ELF-1 (cell line): ENCODE measurements around the gene CASK.
"Not testable (repeated sequence)": the region's sequence is repeated elsewhere in the genome, so short reads cannot be mapped to it uniquely, and the experiment has no call there.

Source experiments
- DNase-seq: peaks from one replicate; pipeline ENCODE4 v3.0.0-alpha.2; 2016; ENCODE audit warnings: low read depth, low spot score

CASK gene

GRCh38 chrX:41734530-41734929, 188.8 kb downstream of the CASK start:
- DNase-seq: no peak

GRCh38 chrX:41733939-41734338, 189.4 kb downstream of the CASK start:
- DNase-seq: no peak

GRCh38 chrX:41732260-41732659, 191.1 kb downstream of the CASK start:
- DNase-seq: no peak

DNA sequence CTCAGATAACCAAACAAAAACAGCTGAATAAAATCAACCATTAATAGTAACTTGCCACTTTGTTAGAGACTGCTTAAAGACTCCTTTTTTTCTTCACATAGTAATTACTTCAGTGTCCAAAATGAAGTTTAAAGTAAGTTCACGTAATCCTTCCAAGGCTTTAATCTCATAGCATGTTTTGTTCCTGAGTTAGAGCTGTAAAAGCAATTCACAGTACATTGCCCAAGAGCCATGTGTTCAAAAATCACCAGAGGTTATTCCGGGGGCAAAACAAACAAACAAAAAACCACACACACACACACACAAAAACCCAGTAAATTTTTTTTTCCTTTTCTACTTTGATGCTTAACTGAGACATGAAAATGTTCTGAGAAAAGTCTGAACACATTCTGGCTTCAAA, 193.3 kb downstream of the CASK start:
- DNase-seq: no peak

- DNase-seq: no peak
These were observed 195.2 kb downstream of the CASK start for GRCh38 chrX:41728125-41728524.

GRCh38 chrX:41723826-41724225, 199.5 kb downstream of the CASK start, which contains the start of gene GPR82:
GPR82 (plus strand) TSS chrX:41724181; CDS start chrX:41727027, 2,846 bp downstream.
- DNase-seq: no peak

DNA sequence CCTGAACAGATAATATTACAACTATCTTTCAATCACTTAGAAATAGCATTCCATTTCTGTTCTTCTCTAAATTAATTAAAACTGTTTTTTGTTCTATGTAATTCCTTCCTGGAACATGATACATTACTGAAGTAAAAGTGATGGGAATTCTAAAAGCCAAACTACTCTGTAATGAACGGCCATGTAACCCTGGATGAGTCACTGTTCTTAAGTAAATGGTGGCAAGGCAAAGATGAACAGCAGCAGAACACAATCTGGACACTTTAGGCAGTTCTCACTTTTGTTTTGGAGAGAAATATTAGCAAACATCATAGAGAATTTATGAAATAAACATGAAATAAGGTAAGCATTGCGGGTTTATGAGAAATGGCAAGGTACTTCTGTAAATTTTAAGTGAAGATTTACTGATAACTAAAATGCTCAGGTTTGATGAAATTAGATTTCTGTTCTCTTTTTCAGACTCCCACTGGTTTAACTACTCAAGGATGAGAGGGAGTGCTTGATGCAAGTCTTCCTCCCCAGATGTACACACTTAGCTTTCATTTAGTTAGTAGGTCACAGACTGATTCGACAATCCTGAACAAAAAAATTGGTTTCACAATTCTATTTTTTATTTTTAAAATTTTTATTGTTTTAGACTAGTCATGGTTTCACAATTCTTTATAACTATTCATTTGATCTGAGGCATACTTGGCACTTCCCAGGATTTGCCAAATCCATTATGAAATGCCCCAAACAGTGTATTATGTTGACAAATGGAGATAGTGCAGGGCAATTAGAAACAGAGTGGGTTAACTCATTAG, 200.3 kb downstream of the CASK start:
- DNase-seq: no peak

GRCh38 chrX:41722214-41722613, 201.1 kb downstream of the CASK start:
- no peak for DNase-seq

GRCh38 chrX:41721590-41721989, 201.8 kb downstream of the CASK start:
- no peak for DNase-seq

DNA sequence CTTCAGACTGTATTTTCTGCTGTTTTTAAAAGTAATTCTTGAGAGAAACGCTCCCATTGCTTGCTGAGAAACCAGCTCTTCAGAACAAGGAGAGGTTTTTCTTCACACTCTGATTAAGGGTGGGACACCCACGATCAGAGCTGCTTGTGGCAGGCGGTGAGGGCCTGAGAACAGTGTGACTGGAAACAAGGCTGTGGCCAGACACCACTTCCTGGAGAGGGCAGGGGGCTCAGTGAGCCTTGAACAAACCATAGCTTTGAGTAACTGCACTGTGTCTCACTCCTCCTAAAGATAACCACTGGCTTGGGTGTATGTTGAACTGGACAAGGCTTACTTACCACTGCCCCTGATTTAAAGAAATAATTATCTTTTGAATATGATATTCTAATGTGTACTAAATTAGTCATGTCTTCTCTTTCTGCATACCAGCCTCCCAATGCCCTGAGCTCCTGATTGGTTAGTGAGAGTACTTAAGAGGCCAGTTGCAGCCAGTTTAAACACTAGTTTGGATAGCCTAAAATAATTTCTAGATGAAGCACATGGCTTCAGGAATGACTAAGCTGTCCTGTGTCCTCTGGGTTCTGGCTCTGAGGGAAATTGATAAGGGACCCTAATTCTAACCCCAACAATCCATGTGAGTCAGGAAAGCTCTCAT, 203.1 kb downstream of the CASK start:
- DNase-seq: no peak

DNA sequence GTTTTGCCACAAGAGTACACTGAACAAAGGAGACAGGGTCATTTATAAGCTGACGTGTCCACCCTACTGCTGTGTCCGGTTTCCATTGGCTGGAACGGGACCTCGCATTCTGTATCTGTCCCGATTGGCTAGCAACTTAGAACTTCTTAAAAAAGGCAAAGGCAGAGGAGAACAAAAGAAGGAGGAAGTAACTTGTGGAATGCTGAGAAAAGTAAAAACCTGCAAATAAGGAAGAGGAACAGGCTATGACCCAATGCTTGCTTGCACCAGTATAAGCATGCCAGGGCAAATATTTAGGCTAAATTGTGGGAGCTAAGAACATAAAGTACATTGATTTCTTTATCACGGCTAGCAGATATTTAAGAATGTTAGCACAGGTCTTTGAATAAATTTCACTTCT, 203.7 kb downstream of the CASK start:
- not testable (repeated sequence) for DNase-seq

DNA sequence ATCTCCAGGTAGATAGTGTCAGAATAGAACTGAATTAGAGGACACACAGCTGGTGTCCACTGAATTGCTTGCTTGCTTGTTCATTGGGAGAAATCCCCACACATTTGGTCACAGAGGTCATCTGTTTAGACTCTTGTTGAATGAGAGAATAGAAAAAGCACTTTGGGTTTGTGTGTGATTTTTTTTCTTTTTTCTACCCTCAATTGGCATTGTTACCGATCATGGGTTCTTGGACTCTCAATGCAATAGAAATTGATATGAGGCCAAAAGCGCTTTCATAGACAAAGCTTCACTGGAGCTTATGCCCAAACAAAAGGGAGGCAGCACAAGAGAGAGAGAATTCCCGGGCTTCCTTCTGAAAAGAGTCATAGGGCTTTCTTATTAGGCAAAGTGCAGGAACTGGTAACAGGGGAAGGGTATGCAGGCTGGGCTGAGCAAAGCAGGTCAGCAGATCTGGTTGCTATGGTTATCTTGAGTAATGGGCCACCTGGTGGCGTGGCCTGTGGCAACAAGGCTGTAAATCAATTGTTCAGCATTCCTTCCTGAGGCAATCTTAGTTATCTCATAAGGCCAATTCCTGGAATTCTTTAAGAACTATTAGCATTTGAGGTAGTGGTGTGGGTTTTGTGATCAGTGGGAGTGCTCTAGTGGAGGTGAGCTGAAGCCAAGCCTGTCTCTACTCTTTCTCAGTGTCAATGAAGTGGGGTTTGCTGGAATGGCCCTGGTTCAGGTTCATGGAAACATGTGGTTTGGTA, 204.7 kb downstream of the CASK start:
- peak; percentile 97 for DNase-seq

DNA sequence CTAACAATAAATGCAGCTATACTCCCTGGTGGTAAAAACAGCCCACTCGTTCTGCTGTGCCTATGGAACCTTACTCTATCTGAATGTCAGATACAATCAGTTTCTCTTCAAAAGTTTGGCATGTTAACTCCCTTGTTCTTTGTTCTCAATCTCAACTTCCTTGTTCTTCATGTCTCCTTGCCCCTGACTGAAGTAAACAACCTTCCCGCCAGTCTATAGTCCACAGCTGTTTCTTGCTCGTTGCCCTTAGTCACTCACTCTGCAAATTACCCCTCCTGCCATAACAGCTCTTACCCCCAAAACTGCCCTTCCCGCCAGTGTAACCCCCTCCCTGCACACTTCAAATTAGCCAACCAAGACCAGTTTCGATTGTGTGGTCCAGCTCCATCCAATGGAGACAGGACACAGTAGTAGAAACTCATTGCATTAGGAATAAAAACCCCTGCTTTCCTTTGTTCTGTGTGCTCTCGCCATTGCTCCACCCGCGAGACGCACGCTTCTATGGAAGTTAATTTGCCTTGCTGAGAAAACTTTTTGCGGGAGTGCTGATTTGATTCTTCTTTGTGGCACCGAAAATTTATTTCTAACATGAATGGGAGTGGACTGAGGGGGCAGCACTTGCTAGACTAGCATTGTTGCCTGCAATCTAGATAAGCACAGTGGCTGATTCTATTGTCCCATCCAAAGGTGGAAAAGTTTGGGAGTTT, 206.4 kb downstream of the CASK start:
- DNase-seq: no peak

DNA sequence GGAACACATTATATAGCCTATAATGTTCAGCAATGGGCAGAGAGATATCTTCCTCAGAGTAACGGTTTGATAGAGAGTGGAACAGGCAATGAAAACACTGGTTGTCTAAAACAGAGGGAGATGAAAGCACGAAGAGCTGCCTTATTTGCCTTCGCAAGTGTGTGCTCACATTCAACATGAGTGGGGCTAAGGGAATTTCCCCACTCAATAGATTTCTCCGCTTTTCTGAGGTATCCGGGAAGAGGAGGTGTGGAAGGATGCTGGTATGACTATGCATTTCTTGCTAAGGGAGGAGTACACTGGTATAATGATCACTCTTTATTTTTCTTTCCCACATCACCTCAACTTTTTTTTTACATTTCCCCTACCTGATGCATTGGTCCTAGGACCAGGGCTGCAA, 207.1 kb downstream of the CASK start:
- no peak for DNase-seq

- no peak for DNase-seq
These were observed 212.2 kb downstream of the CASK start for GRCh38 chrX:41711021-41711667.

GRCh38 chrX:41708486-41708885, 214.9 kb downstream of the CASK start:
- DNase-seq: no peak

GRCh38 chrX:41707218-41707617, 216.1 kb downstream of the CASK start:
- DNase-seq: no peak

DNA sequence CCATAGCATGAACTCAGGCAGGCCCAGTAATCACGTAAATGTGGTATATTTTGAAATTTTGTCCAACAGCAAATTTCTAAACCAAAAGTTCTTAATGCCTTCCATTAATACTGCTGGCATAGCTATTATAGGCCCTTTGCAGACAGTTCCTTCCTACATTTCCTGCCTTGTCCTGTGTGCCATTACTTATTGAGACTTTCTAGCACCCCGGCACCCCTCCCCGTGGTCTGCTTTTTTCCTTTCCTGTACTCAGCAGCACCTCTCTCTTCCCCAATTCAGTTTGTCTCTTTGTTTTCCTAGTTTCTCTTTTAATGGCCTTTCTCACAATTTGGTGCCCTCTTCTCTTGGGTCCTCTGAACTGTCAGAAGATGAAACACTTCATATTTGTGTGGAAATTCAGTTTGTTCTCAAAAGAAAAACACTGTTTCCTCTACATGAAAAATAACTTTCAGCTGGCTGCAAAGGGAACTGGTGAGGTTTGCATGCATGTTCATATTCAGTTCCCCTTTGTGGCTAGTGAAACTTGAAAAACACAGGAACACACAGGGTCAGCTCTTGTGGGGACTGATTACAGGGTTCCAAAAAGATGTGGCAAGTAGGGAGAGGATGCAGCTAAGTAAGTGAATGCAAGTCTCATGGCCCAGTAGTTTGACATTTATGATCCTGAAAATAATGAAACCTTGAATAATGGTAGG, 217.5 kb downstream of the CASK start:
- no peak for DNase-seq

DNA sequence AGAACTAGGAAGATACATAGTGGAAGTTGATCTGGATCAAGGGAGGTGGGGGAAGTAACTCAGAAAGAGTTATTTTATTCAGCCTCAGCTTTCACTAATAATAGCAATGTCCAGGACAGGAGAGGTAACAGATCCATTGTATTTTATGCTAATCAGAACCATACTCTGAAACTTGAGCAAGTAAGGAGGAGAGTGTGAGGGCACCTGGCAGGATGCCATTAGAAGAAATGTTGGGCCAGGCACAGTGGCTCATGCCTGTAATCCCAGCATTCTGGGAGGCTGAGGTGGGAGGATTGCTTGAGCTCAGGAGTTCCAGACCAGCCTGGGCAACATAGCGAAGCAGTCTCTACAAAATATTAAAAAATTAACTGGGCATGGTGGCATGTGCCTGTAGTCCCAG, 218.3 kb downstream of the CASK start:
- DNase-seq: no peak

- no peak for DNase-seq
These were observed 219.8 kb downstream of the CASK start for GRCh38 chrX:41703574-41704029.

DNA sequence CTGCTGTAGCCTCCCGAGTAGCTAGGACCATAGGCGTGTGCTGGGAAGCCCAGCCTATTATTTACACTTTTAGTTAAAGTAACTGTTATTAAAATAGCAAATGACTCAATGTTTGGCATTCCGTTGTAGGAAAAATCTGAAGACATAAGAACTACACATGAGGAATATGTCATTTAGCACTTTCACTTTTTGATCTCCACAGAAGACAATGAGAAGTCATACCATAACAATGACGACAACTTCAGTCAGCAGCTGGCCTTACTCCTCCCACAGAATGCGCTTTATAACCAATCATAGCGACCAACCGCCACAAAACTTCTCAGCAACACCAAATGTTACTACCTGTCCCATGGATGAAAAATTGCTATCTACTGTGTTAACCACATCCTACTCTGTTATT, 227.9 kb downstream of the CASK start:
- no peak for DNase-seq
